HTERT RPE-1 (cell line): Measurements from ENCODE around the gene NOTUM.
"Not testable (repeated sequence)": the region's sequence is repeated elsewhere in the genome, so short reads cannot be mapped to it uniquely, and the experiment has no call there.

Source experiments
- in situ Hi-C: fragments of 300-500 bp; cut with MboI; formaldehyde crosslinking; loops from 4 replicates; pipeline ENCODE4 v1.14.3; 2020; ENCODE audit warnings: low sequenced_read_pairs

NOTUM gene

DNA sequence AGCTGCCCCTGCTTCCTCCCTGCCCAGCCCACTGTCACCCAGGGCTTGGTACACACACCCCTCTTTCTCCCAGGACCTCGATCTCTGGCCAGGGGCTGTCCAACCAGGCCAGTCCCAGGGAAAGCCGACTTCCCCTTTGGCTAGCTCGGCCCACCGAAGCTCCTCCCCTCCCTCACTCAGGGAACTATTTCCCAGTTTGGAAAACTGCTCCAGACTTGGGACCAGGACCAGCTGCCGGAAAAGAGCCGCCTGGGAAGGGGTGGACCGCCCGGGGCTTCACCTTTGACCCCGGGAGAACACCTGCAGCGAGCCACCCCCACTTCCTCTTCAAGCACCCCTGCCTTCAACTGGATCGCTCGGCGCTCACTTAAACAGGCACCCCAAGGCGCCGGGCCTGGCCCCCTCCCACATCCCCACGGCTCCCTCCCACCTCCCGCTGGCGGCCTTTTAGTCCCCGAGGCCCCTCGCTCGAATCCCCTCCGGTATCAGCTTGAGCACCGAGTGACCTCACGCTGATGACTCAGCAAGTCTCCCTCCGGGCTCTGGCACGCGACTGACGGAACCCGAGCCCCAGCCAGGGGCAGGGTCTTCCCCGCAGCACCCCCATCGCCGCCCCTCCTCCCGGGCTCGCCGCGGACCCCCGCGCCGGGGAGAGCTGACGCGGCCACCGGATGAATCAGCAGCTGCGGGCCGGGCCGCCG lies 34.4 kb downstream of the NOTUM start:
- in situ Hi-C loops, result no loop called here

DNA sequence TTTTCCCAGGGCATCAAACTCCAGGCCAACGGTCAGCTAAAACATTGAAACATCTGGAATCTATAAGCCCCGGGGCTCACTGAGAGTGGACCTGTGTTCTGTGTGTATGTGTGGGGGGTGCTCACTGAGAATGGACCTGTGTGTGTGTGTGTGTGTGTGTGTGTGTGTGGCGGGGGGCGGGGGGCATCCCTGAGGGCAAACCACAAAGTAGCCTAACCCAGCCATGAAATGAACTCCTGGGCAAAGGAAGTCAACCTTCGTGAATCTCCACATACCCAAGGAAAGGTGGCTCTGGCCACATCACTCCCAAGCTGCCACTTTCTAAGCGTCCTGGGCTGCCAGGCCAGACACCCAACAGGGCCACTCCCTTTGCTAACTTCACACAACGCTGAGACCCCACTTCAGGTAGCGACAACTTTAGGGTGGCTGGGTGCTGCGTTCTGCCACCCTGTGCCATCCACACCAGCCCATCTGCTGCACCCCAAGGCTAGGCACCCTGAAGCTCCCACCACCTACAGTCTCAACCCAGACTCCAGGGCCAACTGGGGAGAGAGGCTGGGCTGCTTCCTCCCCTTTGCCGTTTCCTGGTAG lies 35.0 kb downstream of the NOTUM start:
- in situ Hi-C loops, result no loop called here

DNA sequence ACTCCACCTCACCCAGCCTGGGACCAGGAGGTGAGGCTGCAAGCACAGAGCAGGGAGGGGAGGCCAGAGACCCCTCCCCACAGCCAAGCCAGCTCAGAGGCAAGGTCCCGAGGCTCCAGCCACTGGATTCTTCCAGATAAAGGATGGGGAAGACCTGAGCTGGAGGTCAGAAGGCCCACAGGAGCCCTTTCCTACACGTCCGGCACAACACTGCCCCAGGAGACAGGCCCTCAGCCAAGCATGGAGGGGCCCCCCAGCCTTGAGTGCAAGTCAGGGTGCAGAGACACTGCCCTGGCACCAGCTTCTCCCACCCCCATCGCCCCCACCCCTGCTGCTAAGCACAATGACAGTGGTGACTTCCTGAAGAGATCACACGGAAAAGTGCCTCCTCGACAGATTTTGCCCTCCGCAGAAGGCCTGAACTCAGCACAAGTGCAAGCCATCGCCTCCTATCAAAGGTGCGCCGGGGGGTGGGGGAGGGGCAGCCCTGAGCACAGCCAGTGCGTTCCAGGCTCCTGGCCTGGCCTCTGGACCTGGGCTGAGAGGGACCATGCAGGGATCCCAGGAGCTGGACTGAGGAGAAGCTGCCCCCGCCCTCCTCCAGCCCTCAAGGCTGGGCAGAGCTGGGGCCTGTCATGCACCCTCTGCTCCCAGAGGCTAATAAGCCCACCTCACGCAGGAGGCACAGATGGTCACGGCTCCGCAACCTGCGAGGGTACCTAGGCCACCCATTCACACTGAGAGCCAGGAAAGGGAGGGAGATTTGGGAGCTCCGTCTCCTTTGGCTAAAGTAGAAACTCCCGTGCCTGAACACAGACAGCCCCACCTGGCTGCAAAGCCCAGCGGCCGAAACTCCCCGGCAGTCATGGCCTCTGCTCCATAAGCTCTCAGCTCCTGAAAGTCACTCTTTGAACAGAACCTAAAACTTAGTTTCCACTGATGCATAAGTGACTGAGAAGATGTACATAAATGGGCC lies 36.1 kb downstream of the NOTUM start:
- in situ Hi-C loops, result no loop called here

DNA sequence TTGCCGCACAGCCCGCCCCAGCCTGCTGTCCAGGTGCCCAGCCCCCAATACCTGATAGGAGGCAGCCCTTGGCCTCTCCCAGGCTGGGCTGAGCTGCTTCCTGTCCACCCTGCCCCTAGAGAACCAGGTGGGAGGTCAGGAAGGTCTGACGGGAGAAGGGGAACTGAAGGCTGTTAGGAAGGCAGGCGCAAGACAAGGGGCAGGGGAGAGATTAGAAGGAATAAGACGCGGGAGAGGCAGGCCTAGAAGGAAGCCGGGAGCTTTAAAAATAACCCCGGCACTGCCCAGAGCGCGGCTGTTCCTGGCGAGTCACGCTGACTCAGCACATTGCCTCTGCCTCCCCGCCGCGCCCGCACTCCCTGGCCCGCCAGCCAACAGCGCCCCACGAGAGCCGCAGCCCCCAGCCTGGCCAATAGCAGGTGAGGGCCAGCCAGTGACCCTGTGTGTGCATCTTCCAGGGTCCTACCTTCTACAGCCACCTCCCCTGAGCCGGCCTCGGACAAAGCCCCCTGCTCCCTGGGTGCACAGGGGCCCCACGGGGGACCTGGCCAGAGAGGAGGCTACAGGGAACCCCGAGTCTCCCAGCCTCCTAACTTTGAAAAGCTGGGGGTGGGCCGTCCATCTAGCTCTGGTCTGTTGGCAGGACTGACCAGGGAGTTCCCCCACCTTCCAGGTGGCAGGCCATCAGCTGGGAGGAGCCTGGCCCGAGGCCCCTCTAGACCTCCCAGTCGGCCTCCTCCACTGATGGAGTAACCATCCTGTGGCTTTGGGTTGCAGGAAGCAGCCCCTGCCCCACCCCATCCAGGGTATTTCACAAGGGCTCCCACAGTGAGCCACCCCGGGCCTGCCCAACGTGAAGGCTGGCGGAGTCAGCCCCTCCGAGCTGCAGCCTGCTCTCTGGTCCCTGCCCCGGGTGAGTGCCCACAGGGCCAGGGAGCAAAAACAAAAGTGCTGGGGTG lies 37.4 kb downstream of the NOTUM start:
- in situ Hi-C loops, result no loop called here

GRCh38 chr17:81922566-81923301 lies 38.3 kb downstream of the NOTUM start:
- in situ Hi-C loops, result no loop called here

GRCh38 chr17:81921996-81922565 lies 38.9 kb downstream of the NOTUM start:
- in situ Hi-C loops, result no loop called here

- in situ Hi-C loops, result no loop called here
Observed at GRCh38 chr17:81921537-81921862, 39.5 kb downstream of the NOTUM start.

DNA sequence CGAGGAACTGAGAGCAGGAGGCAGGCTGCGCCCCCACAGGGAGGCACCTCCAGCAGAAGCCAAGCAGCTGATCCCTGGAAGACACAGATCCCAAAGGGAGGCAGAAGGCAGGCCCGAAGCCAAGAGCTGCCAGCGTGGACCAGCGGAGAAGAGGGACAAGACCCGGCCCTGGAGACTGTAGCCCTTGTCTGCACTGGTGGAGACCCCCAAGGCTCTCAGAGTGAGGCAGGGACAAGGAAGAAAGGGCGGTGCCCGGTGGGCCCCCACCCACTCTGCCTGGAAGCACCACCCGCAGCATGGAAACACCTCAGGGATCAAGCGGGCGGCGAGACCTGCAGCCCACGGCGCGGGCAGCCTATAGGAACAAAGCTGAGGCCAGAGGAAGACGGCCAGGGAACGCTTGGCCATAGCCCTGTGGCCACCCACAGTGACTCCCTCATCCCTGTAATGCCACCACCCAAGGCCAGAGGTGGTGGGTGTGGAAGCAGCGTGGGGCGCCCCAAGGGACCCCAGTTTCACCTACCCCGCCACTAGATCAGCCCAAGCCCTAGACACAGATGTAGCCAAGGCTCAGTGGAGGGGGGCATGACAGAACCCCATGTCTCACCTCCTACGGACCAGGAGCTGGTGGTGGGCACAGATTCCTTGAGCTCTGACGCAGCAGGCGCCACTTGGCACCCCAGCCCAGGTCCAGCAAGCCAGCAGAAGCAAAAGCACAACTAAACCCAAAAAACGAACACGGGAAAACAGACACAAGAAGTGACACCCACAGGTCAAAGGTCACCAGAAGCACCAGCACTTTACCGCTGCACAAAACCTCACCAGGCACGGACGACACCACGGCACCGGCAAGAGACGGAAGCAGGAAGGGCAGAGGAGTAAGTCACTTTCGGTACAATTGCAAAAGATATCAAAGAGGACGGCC lies 40.1 kb downstream of the NOTUM start:
- in situ Hi-C loops, result no loop called here

GRCh38 chr17:81918832-81919545 lies 42.0 kb downstream of the NOTUM start:
- in situ Hi-C loops, result no loop called here

DNA sequence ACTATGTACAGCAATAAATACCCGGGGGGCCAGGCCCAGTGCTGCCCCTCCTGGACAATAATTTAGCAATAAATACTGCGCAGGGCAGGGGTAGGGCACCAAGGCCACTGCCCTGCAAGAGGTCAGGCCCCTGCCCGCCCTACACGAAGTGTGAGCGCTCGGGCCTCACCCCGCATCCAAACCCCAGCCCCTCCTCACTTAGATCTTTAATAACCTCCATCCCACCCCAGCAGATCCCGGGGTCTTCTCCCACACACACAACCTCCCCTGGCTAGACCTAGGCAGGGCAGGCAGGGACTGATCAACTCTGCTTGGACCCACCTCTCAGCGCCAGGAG lies 42.7 kb downstream of the NOTUM start:
- in situ Hi-C loops, result not testable (repeated sequence)

DNA sequence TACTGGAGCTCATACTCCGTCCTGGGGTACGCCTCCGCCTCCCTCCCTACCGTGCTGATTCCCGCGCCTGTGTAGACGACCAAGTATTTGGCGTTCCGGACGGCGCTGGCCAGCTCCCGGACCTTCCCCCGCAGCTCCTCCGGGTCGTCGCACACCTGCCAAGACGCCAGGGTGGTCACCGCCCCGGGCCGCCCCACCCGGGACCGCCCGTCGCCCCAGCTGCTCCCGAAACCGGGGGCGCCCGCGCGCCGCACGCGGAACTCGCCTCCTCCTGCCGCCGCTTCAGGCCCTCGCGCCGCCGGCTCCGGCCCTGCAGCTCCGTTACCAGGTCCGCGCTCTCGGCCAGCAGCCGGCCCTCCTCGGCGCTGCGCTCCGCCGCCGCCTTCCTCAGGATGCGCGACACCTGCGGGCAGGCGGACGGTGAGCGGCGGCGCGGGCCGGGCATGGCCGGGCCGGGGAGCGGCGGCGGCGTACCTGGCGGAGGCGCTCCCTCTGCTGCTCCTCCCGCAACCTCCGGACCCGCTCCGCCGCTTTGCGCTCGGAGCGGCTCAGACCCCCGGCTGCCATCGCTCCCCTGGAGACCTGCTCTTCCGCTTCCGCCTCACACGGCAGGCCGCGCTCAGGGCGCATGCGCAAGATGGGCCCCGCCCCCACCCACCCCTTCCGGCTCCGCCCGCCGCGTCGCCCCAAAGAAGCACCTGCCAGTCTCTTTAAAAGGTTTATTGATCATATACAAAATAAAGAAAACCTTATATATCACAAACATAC lies 43.2 kb downstream of the NOTUM start, which contains the start of gene SIRT7:
TSS of gene SIRT7 (minus strand) at position 612 of the 768 bp plus-strand sequence. CDS start at position 567, 45 bp downstream.
- in situ Hi-C loops, result no loop called here

DNA sequence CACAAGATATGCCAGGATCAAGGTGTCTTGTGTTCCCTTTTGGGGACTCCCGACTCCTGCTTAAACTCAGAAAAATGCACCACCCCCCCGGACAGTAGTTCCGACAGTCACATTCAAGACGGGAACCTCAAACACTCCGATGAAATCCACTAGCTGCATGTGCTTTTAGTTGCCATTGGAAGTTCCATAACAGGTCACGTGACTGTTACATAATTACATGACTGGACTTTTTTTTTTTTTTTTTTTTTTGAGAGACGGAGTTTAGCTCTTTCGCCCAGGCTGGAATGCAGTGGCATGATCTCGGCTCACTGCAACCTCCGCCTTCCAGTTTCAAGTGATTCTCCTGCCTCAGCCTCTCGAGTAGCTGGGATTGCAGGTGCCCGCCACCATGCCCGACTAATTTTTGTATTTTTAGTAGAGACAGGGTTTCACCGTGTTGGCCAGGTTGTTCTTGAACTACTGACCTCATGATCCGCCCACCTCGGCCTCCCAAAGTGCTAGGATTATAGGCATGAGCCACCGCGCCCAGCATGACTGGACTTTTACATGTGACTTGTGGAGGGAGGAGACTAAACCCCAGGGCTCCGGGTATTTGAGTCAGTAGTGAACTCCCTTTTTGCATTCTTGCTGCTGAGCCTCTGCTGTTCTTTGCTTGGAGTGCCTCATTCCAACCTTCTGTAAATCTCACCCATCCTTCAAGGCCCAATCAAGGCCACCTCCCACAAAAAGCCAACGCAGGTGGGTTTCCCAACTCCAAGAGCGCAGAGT lies 44.6 kb downstream of the NOTUM start:
- in situ Hi-C loops, result no loop called here

GRCh38 chr17:81915331-81915730 lies 45.7 kb downstream of the NOTUM start:
- in situ Hi-C loops, result no loop called here

DNA sequence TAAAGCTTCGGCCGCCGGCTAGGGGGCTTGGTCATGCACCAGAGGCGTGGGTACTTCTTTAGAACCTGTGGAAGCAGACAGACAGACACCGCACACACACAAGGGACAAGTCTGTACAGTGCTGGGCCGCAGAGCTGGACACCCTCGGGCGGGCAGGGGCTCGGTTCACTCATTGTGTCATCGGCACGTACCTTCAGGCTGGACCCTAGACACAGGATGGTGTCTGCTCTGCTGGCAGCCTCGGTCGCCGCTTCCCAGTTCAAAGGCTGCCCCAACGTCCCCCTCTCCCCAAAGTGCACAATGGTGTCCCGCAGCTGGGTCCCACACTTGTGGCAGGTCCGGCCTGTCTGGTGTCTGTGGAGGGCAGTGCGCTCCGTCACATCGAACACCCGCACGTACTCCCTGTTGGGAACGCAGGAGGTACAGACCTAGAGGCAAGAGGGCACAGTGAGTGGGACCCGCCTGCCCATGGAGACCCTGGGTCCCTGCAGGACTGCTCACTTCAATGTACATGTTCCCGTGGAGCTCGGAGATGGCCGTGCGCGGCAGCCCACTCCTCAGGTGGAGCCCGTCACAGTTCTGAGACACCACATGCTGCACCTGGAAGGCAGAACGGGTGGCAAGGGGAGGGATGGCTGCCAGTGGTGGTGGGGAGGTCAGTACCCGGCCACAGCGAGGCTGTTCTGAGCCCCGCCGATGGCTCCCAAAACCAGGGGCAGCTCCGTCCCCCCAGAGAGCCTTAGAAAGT lies 46.7 kb downstream of the NOTUM start:
- in situ Hi-C loops, result no loop called here

GRCh38 chr17:81913394-81914102 lies 47.4 kb downstream of the NOTUM start:
- in situ Hi-C loops, result no loop called here
